Activated naive CD4-positive, alpha-beta T cell treated with anti-CD3 and anti-CD28 coated beads for 36 hours (primary cell): ENCODE data around the gene CAMK1D. TPM values are rescaled to one million over a fixed set of nuclear protein-coding genes. Genes with fewer than 3 reads are reported as not detected.

Source experiments
- CTCF ChIA-PET: fragments of 350-600 bp; sonication (Branson Sonifier 250); formaldehyde crosslinking; loops from one replicate; lab custom pipeline; 2021; ENCODE audit warnings: antibody characterized with exemption; lab: Charles Lee
- DNase-seq: peaks from one replicate; pipeline ENCODE4 v3.0.0-alpha.2; 2020
- H3K27ac Mint-ChIP-seq: one replicate; pipeline ENCODE4 v1.8.0; 2021; ENCODE audit warnings: mild to moderate bottlenecking, mixed read lengths
- H3K27me3 Mint-ChIP-seq: one replicate; pipeline ENCODE4 v1.8.0; 2021; ENCODE audit warnings: low read depth, mixed read lengths
- H3K36me3 Mint-ChIP-seq: one replicate; pipeline ENCODE4 v1.8.0; 2021; ENCODE audit warnings: low read depth, mixed read lengths
- H3K4me1 Mint-ChIP-seq: one replicate; pipeline ENCODE4 v1.8.0; 2021; ENCODE audit warnings: low read depth, mixed read lengths
- H3K4me3 Mint-ChIP-seq: one replicate; pipeline ENCODE4 v1.8.0; 2021; ENCODE audit warnings: mild to moderate bottlenecking, moderate library complexity, mixed read lengths
- H3K9me3 Mint-ChIP-seq: one replicate; pipeline ENCODE4 v1.8.0; 2021; ENCODE audit warnings: mixed read lengths
- intact Hi-C: fragments of 100-400 bp; cut with micrococcal nuclease; formaldehyde crosslinking; loops from one replicate; pipeline ENCODE4 v1.15.1; 2023
- total RNA-seq, 2 experiments: library from RNA; stranded (reverse); gene quantifications; one replicate each; pipeline ENCODE4 v1.2.3, GENCODE V29; 2021

The CAMK1D gene
- total RNA-seq, 2 experiments from 2014 or later, result 9.5 to 11.3 TPM

GRCh38 chr10:12466704-12467305 lies 117.5 kb downstream of the CAMK1D start:
- H3K36me3 Mint-ChIP-seq, result peaks cover 1% of the 10 kb centered on the region
- intact Hi-C loops, result loop anchor here (5.0 kb wide), 1 partner anchor 125 kb away; no protein-coding TSS in a partner anchor
- CTCF ChIA-PET, result interaction anchor here (1.1 kb wide), 1 partner anchor 17 kb away, joined by 4 read pairs; no protein-coding TSS in a partner anchor
- H3K27ac Mint-ChIP-seq, result no peak overlapping the region
- H3K4me1 Mint-ChIP-seq, result peaks cover 20% of the 10 kb centered on the region
- H3K9me3 Mint-ChIP-seq, result no peaks in the 10 kb centered on the region
- peak; percentile 17 for DNase-seq
- no peaks in the 10 kb centered on the region for H3K27me3 Mint-ChIP-seq
- no peak overlapping the region for H3K4me3 Mint-ChIP-seq

- H3K4me1 Mint-ChIP-seq, result peaks cover 22% of the 10 kb centered on the region
- H3K4me3 Mint-ChIP-seq, result no peak overlapping the region
- H3K9me3 Mint-ChIP-seq, result no peaks in the 10 kb centered on the region
- no peak for DNase-seq
- CTCF ChIA-PET, result no interaction called here
- no peaks in the 10 kb centered on the region for H3K27me3 Mint-ChIP-seq
- no peak overlapping the region for H3K27ac Mint-ChIP-seq
- intact Hi-C loops, result loop anchor here (5.0 kb wide), 1 partner anchor 127 kb away; no protein-coding TSS in a partner anchor
- no peaks in the 10 kb centered on the region for H3K36me3 Mint-ChIP-seq
These were observed 120.0 kb downstream of the CAMK1D start for GRCh38 chr10:12469345-12469744.

GRCh38 chr10:12470719-12471118 lies 121.4 kb downstream of the CAMK1D start:
- Mint-ChIP-seq H3K27me3 (no peaks in the 10 kb centered on the region), H3K4me3 (no peak overlapping the region), H3K4me1 (peaks cover 17% of the 10 kb centered on the region), H3K27ac (no peak overlapping the region), H3K36me3 (no peaks in the 10 kb centered on the region), H3K9me3 (no peaks in the 10 kb centered on the region)
- CTCF ChIA-PET, result no interaction called here
- no peak for DNase-seq
- intact Hi-C loops, result no loop called here

GRCh38 chr10:12471135-12471534 lies 121.8 kb downstream of the CAMK1D start:
- intact Hi-C loops, result no loop called here
- Mint-ChIP-seq H3K4me1 (peaks cover 15% of the 10 kb centered on the region), H3K4me3 (no peak overlapping the region), H3K36me3 (no peaks in the 10 kb centered on the region), H3K27me3 (no peaks in the 10 kb centered on the region), H3K27ac (no peak overlapping the region), H3K9me3 (no peaks in the 10 kb centered on the region)
- DNase-seq, result no peak
- CTCF ChIA-PET, result no interaction called here

DNA sequence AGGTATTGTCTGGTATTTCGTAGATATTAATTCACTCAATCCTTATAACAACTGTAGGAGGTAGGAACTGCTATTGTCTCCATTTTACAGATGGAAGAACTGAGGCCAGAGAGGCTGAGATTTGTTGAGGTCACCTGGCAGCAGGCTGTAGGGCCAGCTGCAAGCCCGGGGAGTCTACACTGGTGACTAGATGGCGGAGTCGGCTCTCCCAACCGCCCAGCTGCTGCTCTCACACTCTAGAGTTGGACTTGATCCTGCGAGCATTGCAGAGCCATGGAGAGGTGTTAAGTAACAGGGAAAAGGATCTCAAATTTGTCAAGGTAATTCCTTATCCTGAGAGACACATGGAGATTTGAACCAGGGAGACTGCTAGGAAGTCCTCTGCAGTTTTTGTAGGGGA lies 124.1 kb downstream of the CAMK1D start:
- Mint-ChIP-seq H3K4me3 (no peak overlapping the region), H3K36me3 (peaks cover 3% of the 10 kb centered on the region), H3K9me3 (no peaks in the 10 kb centered on the region), H3K4me1 (peaks cover 12% of the 10 kb centered on the region), H3K27me3 (no peaks in the 10 kb centered on the region), H3K27ac (no peak overlapping the region)
- CTCF ChIA-PET, result no interaction called here
- no peak for DNase-seq
- intact Hi-C loops, result no loop called here

- CTCF ChIA-PET, result interaction anchor here (0.6 to 0.7 kb wide), 2 partner anchors 238 to 1422 kb away, joined by 3 read pairs; no protein-coding TSS in a partner anchor
These were observed 125.5 kb downstream of the CAMK1D start for GRCh38 chr10:12474727-12475412.

DNA sequence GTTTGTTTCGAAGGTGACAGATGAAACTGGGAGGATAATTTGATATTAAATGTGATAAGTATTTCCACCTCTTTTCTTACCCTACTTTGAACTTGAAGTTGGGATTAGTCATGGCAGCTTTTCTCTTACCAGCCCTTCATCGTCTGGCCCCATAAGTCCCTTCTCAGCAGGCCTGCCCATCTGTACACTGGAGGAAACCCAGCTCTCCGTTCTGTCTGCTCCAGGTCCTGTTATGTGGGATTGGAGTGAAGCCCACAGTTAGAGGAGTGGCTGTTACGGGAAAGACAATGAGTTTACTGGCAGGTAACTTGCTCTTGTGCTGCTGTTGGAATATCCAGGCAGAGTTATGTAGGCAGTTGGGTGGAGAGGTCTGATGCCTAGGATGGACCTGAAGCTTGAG lies 127.3 kb downstream of the CAMK1D start:
- H3K27ac Mint-ChIP-seq, result no peak overlapping the region

More at GRCh38 chr10:12474727-12475412, 125.5 kb downstream of the CAMK1D start:
- Mint-ChIP-seq H3K27me3 (no peaks in the 10 kb centered on the region), H3K4me1 (peaks cover 12% of the 10 kb centered on the region), H3K27ac (no peak overlapping the region), H3K36me3 (peaks cover 3% of the 10 kb centered on the region), H3K4me3 (no peak overlapping the region), H3K9me3 (no peaks in the 10 kb centered on the region)
- DNase-seq, result no peak
- intact Hi-C loops, result no loop called here

GRCh38 chr10:12479437-12479844 lies 130.1 kb downstream of the CAMK1D start:
- no peak for DNase-seq
- H3K36me3 Mint-ChIP-seq, result peaks cover 3% of the 10 kb centered on the region
- no peak overlapping the region for H3K27ac Mint-ChIP-seq
- no peaks in the 10 kb centered on the region for H3K9me3 Mint-ChIP-seq
- intact Hi-C loops, result no loop called here
- H3K27me3 Mint-ChIP-seq, result no peaks in the 10 kb centered on the region
- CTCF ChIA-PET, result interaction anchor here (0.5 to 1.8 kb wide), 2 partner anchors 177 to 274 kb away, joined by 3 to 4 read pairs; no protein-coding TSS in a partner anchor
- no peak overlapping the region for H3K4me3 Mint-ChIP-seq
- peaks cover 9% of the 10 kb centered on the region for H3K4me1 Mint-ChIP-seq

More for the DNA sequence above, 127.3 kb downstream of the CAMK1D start:
- intact Hi-C loops, result no loop called here
- CTCF ChIA-PET, result no interaction called here
- DNase-seq, result no peak
- Mint-ChIP-seq H3K4me1 (peaks cover 10% of the 10 kb centered on the region), H3K27me3 (no peaks in the 10 kb centered on the region), H3K36me3 (peaks cover 3% of the 10 kb centered on the region), H3K4me3 (no peak overlapping the region), H3K9me3 (no peaks in the 10 kb centered on the region)

- Mint-ChIP-seq H3K36me3 (peaks cover 3% of the 10 kb centered on the region), H3K4me1 (peaks cover 11% of the 10 kb centered on the region), H3K27ac (no peak overlapping the region), H3K9me3 (no peaks in the 10 kb centered on the region), H3K4me3 (no peak overlapping the region), H3K27me3 (no peaks in the 10 kb centered on the region)
- intact Hi-C loops, result no loop called here
- no peak for DNase-seq
- CTCF ChIA-PET, result interaction anchor here (1.8 kb wide), 1 partner anchor 177 kb away, joined by 4 read pairs; no protein-coding TSS in a partner anchor
These were observed 130.6 kb downstream of the CAMK1D start for GRCh38 chr10:12479924-12480323.

GRCh38 chr10:12480440-12480839 lies 131.1 kb downstream of the CAMK1D start:
- Mint-ChIP-seq H3K4me3 (no peak overlapping the region), H3K9me3 (no peaks in the 10 kb centered on the region), H3K27ac (no peak overlapping the region), H3K27me3 (no peaks in the 10 kb centered on the region), H3K4me1 (peaks cover 16% of the 10 kb centered on the region), H3K36me3 (peaks cover 3% of the 10 kb centered on the region)
- CTCF ChIA-PET, result interaction anchor here (1.8 kb wide), 1 partner anchor 176 kb away, joined by 4 read pairs; no protein-coding TSS in a partner anchor
- DNase-seq, result no peak
- intact Hi-C loops, result no loop called here

- Mint-ChIP-seq H3K4me1 (peaks cover 23% of the 10 kb centered on the region), H3K27ac (no peak overlapping the region), H3K9me3 (no peaks in the 10 kb centered on the region), H3K27me3 (no peaks in the 10 kb centered on the region), H3K36me3 (no peaks in the 10 kb centered on the region), H3K4me3 (no peak overlapping the region)
- CTCF ChIA-PET, result interaction anchor here (0.9 to 1.0 kb wide), 2 partner anchors 267 to 698 kb away, joined by 3 to 4 read pairs; no protein-coding TSS in a partner anchor
- intact Hi-C loops, result no loop called here
- no peak for DNase-seq
These were observed 132.6 kb downstream of the CAMK1D start for GRCh38 chr10:12481924-12482323.

DNA sequence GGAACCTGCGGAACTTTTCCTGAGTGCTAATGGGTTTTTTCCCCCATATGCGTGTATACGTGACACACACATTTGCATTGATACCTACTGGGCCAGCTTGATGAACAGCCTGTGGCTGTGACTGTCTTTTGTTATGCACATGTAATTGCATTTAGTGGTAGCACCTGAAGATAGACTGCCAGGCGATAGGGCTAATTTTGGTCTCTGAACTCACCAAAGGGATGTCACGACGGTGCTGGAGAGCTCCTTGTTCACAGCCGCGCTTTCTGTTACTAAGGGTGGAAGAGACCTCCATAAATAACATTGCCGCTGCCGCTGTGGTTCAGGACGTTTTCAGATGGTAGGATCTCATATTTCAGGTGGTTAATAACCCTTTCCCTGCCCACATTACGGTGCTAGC lies 133.2 kb downstream of the CAMK1D start:
- DNase-seq, result no peak
- H3K36me3 Mint-ChIP-seq, result no peaks in the 10 kb centered on the region
- no peaks in the 10 kb centered on the region for H3K9me3 Mint-ChIP-seq
- no peak overlapping the region for H3K4me3 Mint-ChIP-seq
- H3K4me1 Mint-ChIP-seq, result peaks cover 20% of the 10 kb centered on the region
- CTCF ChIA-PET, result interaction anchor here (0.9 to 1.2 kb wide), 3 partner anchors 218 to 697 kb away, joined by 3 to 4 read pairs (median 3); no protein-coding TSS in a partner anchor
- no peaks in the 10 kb centered on the region for H3K27me3 Mint-ChIP-seq
- no peak overlapping the region for H3K27ac Mint-ChIP-seq
- intact Hi-C loops, result no loop called here
